ENCODE results near the gene ITPR2. TPM values are rescaled to one million over a fixed set of nuclear protein-coding genes. Genes with fewer than 3 reads are reported as not detected.

ITPR2 gene
- total RNA-seq (2021; fragmentation: NEBNext Ultra II Directional; extraction: Animal tissue kit (Norgen Biotek cat#: 25700)) = 1 to 10 TPM; 6.9 to 8.4 (median 7.6) TPM
- long read RNA-seq, partial matches to known transcripts = 3 of 3 reads
- long read RNA-seq, other reads (novel, unspliced or antisense) = 0 of 3 reads

- Mint-ChIP-seq H3K9me3 (no peaks in the 10 kb centered on the region), H3K4me1 (ENCODE audit: low read depth) (peaks cover 32% of the 10 kb centered on the region), H3K27me3 (ENCODE audit: insufficient read depth) (peaks cover 5% of the 10 kb centered on the region; the same call in 1 of the 2 replicates), H3K4me3 (peak within 1 kb of the TSS; percentile 99), H3K27ac (peak within 1 kb of the TSS; percentile 100), H3K36me3 (ENCODE audit: low read depth) (no peaks in the 10 kb centered on the region)
- TF ChIP-seq CTCF (IDR thresholded peaks at IDR 0.05) = peak; percentile 23; the same call in 1 of the 2 replicates
- peak; percentile 80 for DNase-seq
These were observed at the start of gene ITPR2 for GRCh38 chr12:26832822-26833742. Gene ITPR2 (minus strand): TSS chr12:26833194. CDS start chr12:26832781, 413 bp downstream.

DNA sequence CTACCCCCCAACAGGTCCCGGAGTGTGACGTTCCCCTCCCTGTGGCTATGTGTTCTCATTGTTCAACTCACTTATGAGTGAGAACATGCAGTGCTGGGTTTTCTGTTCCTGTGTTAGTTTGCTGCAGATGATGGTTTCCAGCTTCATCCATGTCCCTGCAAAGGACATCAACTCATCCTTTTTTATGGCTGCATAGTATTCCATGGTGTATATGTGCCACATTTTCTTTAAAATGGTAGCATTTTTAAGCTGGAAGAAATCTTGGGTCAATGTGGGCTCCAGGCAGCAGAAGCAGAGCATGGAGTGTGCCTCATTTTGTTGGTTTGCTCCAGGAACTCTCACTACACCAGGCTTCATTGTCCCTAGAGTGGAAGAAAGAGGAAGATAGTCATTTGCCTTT is 47.6 kb upstream of the ITPR2 start:
- peaks cover 11% of the 10 kb centered on the region for H3K27me3 Mint-ChIP-seq (ENCODE audit: insufficient read depth)
- H3K4me1 Mint-ChIP-seq (ENCODE audit: low read depth) = 0 out of 2 replicates have a peak, but pooled peaks cover 9% of the 10 kb centered on the region
- no peak for TF ChIP-seq CTCF (IDR thresholded peaks at IDR 0.05)
- no peak overlapping the region for H3K27ac Mint-ChIP-seq
- H3K4me3 Mint-ChIP-seq = no peak overlapping the region
- no peaks in the 10 kb centered on the region for H3K9me3 Mint-ChIP-seq
- H3K36me3 Mint-ChIP-seq (ENCODE audit: low read depth) = peaks cover 6% of the 10 kb centered on the region
- no peak for DNase-seq

GRCh38 chr12:26878661-26879119 is 45.7 kb upstream of the ITPR2 start:
- H3K4me1 Mint-ChIP-seq (ENCODE audit: low read depth) = no peaks in the 10 kb centered on the region
- no peak for TF ChIP-seq CTCF (IDR thresholded peaks at IDR 0.05)
- H3K27ac Mint-ChIP-seq = no peak overlapping the region
- peaks cover 6% of the 10 kb centered on the region for H3K36me3 Mint-ChIP-seq (ENCODE audit: low read depth)
- no peak overlapping the region for H3K4me3 Mint-ChIP-seq
- H3K9me3 Mint-ChIP-seq = no peaks in the 10 kb centered on the region
- DNase-seq = no peak
- peaks cover 9% of the 10 kb centered on the region for H3K27me3 Mint-ChIP-seq (ENCODE audit: insufficient read depth)

GRCh38 chr12:26874501-26875296 is 41.7 kb upstream of the ITPR2 start:
- DNase-seq = no peak
- Mint-ChIP-seq H3K9me3 (no peaks in the 10 kb centered on the region), H3K4me3 (no peak overlapping the region), H3K4me1 (ENCODE audit: low read depth) (peaks cover 8% of the 10 kb centered on the region), H3K27ac (no peak overlapping the region), H3K27me3 (ENCODE audit: insufficient read depth) (peaks cover 1% of the 10 kb centered on the region), H3K36me3 (ENCODE audit: low read depth) (no peaks in the 10 kb centered on the region)
- TF ChIP-seq CTCF (IDR thresholded peaks at IDR 0.05) = no peak

DNA sequence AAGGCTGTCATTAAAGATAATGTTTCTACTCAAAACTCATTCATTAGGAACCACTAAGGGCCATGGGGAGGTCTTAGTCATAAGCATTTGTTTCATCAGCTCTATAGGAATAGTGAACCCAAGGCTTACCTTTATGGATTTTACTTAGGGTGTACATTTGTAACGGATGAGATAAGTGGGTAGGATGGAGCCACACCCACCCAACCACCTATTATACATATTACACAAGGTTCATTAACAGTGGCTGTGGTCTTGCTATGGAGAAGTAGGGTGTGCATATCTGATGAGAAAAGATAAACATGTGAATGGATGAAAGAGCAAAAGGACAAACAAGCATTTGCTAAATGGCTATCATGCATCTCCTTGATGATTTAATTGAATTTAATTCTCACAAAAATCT is 39.6 kb upstream of the ITPR2 start:
- Mint-ChIP-seq H3K9me3 (no peaks in the 10 kb centered on the region), H3K27me3 (ENCODE audit: insufficient read depth) (peaks cover 1% of the 10 kb centered on the region), H3K27ac (no peak overlapping the region), H3K36me3 (ENCODE audit: low read depth) (no peaks in the 10 kb centered on the region), H3K4me1 (ENCODE audit: low read depth) (peaks cover 8% of the 10 kb centered on the region), H3K4me3 (no peak overlapping the region)
- DNase-seq = no peak
- no peak for TF ChIP-seq CTCF (IDR thresholded peaks at IDR 0.05)

Measured in HFFc6 (cell line).